Measurements from ENCODE around the gene DECR2.
"Not testable (repeated sequence)": the region's sequence is repeated elsewhere in the genome, so short reads cannot be mapped to it uniquely, and the experiment has no call there.

The DECR2 gene

GRCh38 chr16:410516-411178 lies 9.0 kb downstream of the DECR2 start:
- H3K27ac ChIP-seq (ENCODE audit: low read length) = no peak overlapping the region
- ATAC-seq (ENCODE audit: insufficient read depth, low read depth) (no peak), DNase-seq (no peak)
- no peak for TF ChIP-seq CTCF (IDR thresholded peaks at IDR 0.05; ENCODE audit: borderline replicate concordance, extremely low read depth, low read length, poor library complexity, severe bottlenecking)
- TF ChIP-seq EZH2 (IDR thresholded peaks at IDR 0.05; ENCODE audit: borderline replicate concordance, low read depth, low read length, severe bottlenecking) = no peak
- no peaks in the 10 kb centered on the region for H3K9me3 ChIP-seq (ENCODE audit: insufficient read depth, low read length, severe bottlenecking)
- H3K36me3 ChIP-seq (ENCODE audit: insufficient read depth, low read length) = peaks cover 20% of the 10 kb centered on the region
- no peaks in the 10 kb centered on the region for H3K27me3 ChIP-seq (ENCODE audit: insufficient read depth, low read length, poor library complexity)
- H3K9ac ChIP-seq (ENCODE audit: low read depth, low read length) = no peak overlapping the region
- H3K4me3 ChIP-seq (ENCODE audit: low read depth in 1 of 2, low read length in 2 of 2) = no peak overlapping the region
- no peaks in the 10 kb centered on the region for H3K79me2 ChIP-seq (ENCODE audit: insufficient read depth, low read length)
- no peaks in the 10 kb centered on the region for H3K4me1 ChIP-seq (ENCODE audit: insufficient read depth, low read length)
- no peak overlapping the region for H3K4me2 ChIP-seq (ENCODE audit: insufficient read depth, low read length)
- H2AFZ ChIP-seq (ENCODE audit: low read depth, low read length) = no peak overlapping the region
- H4K20me1 ChIP-seq (ENCODE audit: insufficient read depth, low read length) = no peaks in the 10 kb centered on the region; the same call in 1 of the 2 replicates

GRCh38 chr16:411576-412265 lies 10.0 kb downstream of the DECR2 start:
- Histone ChIP-seq H3K36me3 (ENCODE audit: insufficient read depth, low read length) (peaks cover 20% of the 10 kb centered on the region), H3K4me2 (ENCODE audit: insufficient read depth, low read length) (no peak overlapping the region), H3K9me3 (ENCODE audit: insufficient read depth, low read length, severe bottlenecking) (no peaks in the 10 kb centered on the region), H3K27ac (ENCODE audit: low read length) (no peak overlapping the region), H3K4me3 (ENCODE audit: low read depth in 1 of 2, low read length in 2 of 2) (no peak overlapping the region), H3K9ac (ENCODE audit: low read depth, low read length) (no peak overlapping the region), H4K20me1 (ENCODE audit: insufficient read depth, low read length) (no peaks in the 10 kb centered on the region; the same call in 1 of the 2 replicates), H2AFZ (ENCODE audit: low read depth, low read length) (no peak overlapping the region), H3K27me3 (ENCODE audit: insufficient read depth, low read length, poor library complexity) (no peaks in the 10 kb centered on the region), H3K4me1 (ENCODE audit: insufficient read depth, low read length) (no peaks in the 10 kb centered on the region), H3K79me2 (ENCODE audit: insufficient read depth, low read length) (no peaks in the 10 kb centered on the region)
- ATAC-seq (ENCODE audit: insufficient read depth, low read depth) (no peak), DNase-seq (no peak)
- no peak for TF ChIP-seq CTCF (IDR thresholded peaks at IDR 0.05; ENCODE audit: borderline replicate concordance, extremely low read depth, low read length, poor library complexity, severe bottlenecking)
- no peak for TF ChIP-seq EZH2 (IDR thresholded peaks at IDR 0.05; ENCODE audit: borderline replicate concordance, low read depth, low read length, severe bottlenecking)

GRCh38 chr16:414395-415169 lies 12.9 kb downstream of the DECR2 start:
- Histone ChIP-seq H2AFZ (ENCODE audit: low read depth, low read length) (no peak overlapping the region), H3K9me3 (ENCODE audit: insufficient read depth, low read length, severe bottlenecking) (no peaks in the 10 kb centered on the region), H3K9ac (ENCODE audit: low read depth, low read length) (no peak overlapping the region), H3K4me2 (ENCODE audit: insufficient read depth, low read length) (no peak overlapping the region), H3K4me3 (ENCODE audit: low read depth in 1 of 2, low read length in 2 of 2) (no peak overlapping the region), H3K79me2 (ENCODE audit: insufficient read depth, low read length) (no peaks in the 10 kb centered on the region), H4K20me1 (ENCODE audit: insufficient read depth, low read length) (no peaks in the 10 kb centered on the region; the same call in 1 of the 2 replicates), H3K27me3 (ENCODE audit: insufficient read depth, low read length, poor library complexity) (no peaks in the 10 kb centered on the region), H3K36me3 (ENCODE audit: insufficient read depth, low read length) (peaks cover 19% of the 10 kb centered on the region), H3K27ac (ENCODE audit: low read length) (no peak overlapping the region), H3K4me1 (ENCODE audit: insufficient read depth, low read length) (no peaks in the 10 kb centered on the region)
- DNase-seq (no peak), ATAC-seq (ENCODE audit: insufficient read depth, low read depth) (no peak)
- TF ChIP-seq EZH2 (IDR thresholded peaks at IDR 0.05; ENCODE audit: borderline replicate concordance, low read depth, low read length, severe bottlenecking) = no peak
- no peak for TF ChIP-seq CTCF (IDR thresholded peaks at IDR 0.05; ENCODE audit: borderline replicate concordance, extremely low read depth, low read length, poor library complexity, severe bottlenecking)

- H3K27me3 ChIP-seq (ENCODE audit: insufficient read depth, low read length, poor library complexity); H4K20me1 ChIP-seq (ENCODE audit: insufficient read depth, low read length); H3K79me2 ChIP-seq (ENCODE audit: insufficient read depth, low read length); H3K27ac ChIP-seq (ENCODE audit: low read length); H2AFZ ChIP-seq (ENCODE audit: low read depth, low read length); H3K9me3 ChIP-seq (ENCODE audit: insufficient read depth, low read length, severe bottlenecking); H3K4me1 ChIP-seq (ENCODE audit: insufficient read depth, low read length); ATAC-seq (ENCODE audit: insufficient read depth, low read depth); H3K4me2 ChIP-seq (ENCODE audit: insufficient read depth, low read length); H3K9ac ChIP-seq (ENCODE audit: low read depth, low read length); H3K4me3 ChIP-seq (ENCODE audit: low read depth in 1 of 2, low read length in 2 of 2); DNase-seq: not testable (repeated sequence)
- H3K36me3 ChIP-seq (ENCODE audit: insufficient read depth, low read length) = peaks cover 16% of the 10 kb centered on the region
Measured at GRCh38 chr16:415170-415498, 13.4 kb downstream of the DECR2 start.

- not testable (repeated sequence) for ATAC-seq (ENCODE audit: insufficient read depth, low read depth); H3K27me3 ChIP-seq (ENCODE audit: insufficient read depth, low read length, poor library complexity); H3K36me3 ChIP-seq (ENCODE audit: insufficient read depth, low read length); H3K9me3 ChIP-seq (ENCODE audit: insufficient read depth, low read length, severe bottlenecking); H2AFZ ChIP-seq (ENCODE audit: low read depth, low read length); H3K4me3 ChIP-seq (ENCODE audit: low read depth in 1 of 2, low read length in 2 of 2); H3K27ac ChIP-seq (ENCODE audit: low read length); H3K9ac ChIP-seq (ENCODE audit: low read depth, low read length); H3K4me2 ChIP-seq (ENCODE audit: insufficient read depth, low read length); DNase-seq
- Histone ChIP-seq H3K4me1 (ENCODE audit: insufficient read depth, low read length) (peaks cover 26% of the 10 kb centered on the region), H3K79me2 (ENCODE audit: insufficient read depth, low read length) (peaks cover 14% of the 10 kb centered on the region), H4K20me1 (ENCODE audit: insufficient read depth, low read length) (peaks cover 10% of the 10 kb centered on the region)
Measured at GRCh38 chr16:422179-422578, 20.5 kb downstream of the DECR2 start.
